Cardiac muscle cell (in vitro differentiated cells and primary cell): Measurements from ENCODE around the gene OBP2B. TPM values are rescaled to one million over a fixed set of nuclear protein-coding genes. Genes with fewer than 3 reads are reported as not detected.

Experiments
- DNase-seq, 2 donors: peaks; one replicate each; pipeline versions ENCODE4 v3.0.0 to v3.0.0-alpha.2; 2010 to 2017; ENCODE audit warnings: low read depth in 1 of 2, low spot score in 1 of 2
- H3K27ac ChIP-seq: fragments of 200-600 bp; sonication (generic); 2 replicates; pipeline ENCODE4 v1.5.1; 2016
- H3K27me3 ChIP-seq: fragments of 200-600 bp; sonication (generic); 2 replicates; pipeline ENCODE4 v1.6.0; 2016; ENCODE audit warnings: control low read depth
- H3K36me3 ChIP-seq: fragments of 200-600 bp; sonication (generic); 2 replicates; pipeline ENCODE4 v1.5.1; 2016; ENCODE audit warnings: control low read depth
- H3K4me1 ChIP-seq: fragments of 200-600 bp; sonication (generic); 2 replicates; pipeline ENCODE4 v1.8.1; 2017; ENCODE audit warnings: low read depth, mild to moderate bottlenecking, mixed run types
- H3K4me3 ChIP-seq: fragments of 200-600 bp; sonication (generic); 2 replicates; pipeline ENCODE4 v1.5.1; 2016; ENCODE audit warnings: mild to moderate bottlenecking
- H3K9me3 ChIP-seq: fragments of 200-600 bp; sonication (generic); 2 replicates; pipeline ENCODE4 v1.5.1; 2017; ENCODE audit warnings: low read depth, mild to moderate bottlenecking, control low read depth
- CTCF ChIP-seq: IDR thresholded peaks from 2 replicates; pipeline ENCODE4 v1.5.1; 2012; ENCODE audit warnings: low read depth, mild to moderate bottlenecking, low read length
- polyA plus RNA-seq: library from polyadenylated mRNA; unstranded; fragments of >200 nt; fragmentation: Nextera tagmentation; extraction: Ambion mirVana; gene quantifications from 2 replicates; pipeline ENCODE4 v1.2.1, GENCODE V29; 2016
- total RNA-seq: library from RNA; depleted of rRNA; stranded (reverse); fragments of >200 nt; gene quantifications from 2 replicates; pipeline ENCODE4 v1.2.3, GENCODE V29; 2016

Gene OBP2B
- total and polyA plus RNA-seq, 2 experiments from 2014 or later = 0.35 TPM; not detected in 1

- Histone ChIP-seq H3K4me1 (no peaks in the 10 kb centered on the region), H3K27ac (no peak overlapping the region), H3K27me3 (peaks cover 10% of the 10 kb centered on the region), H3K4me3 (no peak overlapping the region), H3K36me3 (no peaks in the 10 kb centered on the region), H3K9me3 (no peaks in the 10 kb centered on the region)
- TF ChIP-seq CTCF = no peak
- DNase-seq = no peak
Observed at GRCh38 chr9:133195029-133195428, 14.0 kb downstream of the OBP2B start.

- H3K27me3 ChIP-seq = peaks cover 14% of the 10 kb centered on the region
- H3K9me3 ChIP-seq = no peaks in the 10 kb centered on the region
- H3K4me1 ChIP-seq = no peaks in the 10 kb centered on the region
- no peaks in the 10 kb centered on the region for H3K36me3 ChIP-seq
- H3K27ac ChIP-seq = no peak overlapping the region
- no peak overlapping the region for H3K4me3 ChIP-seq
- no peak for DNase-seq
- no peak for TF ChIP-seq CTCF
Observed at GRCh38 chr9:133194597-133194996, 14.5 kb downstream of the OBP2B start.

- no peaks in the 10 kb centered on the region for H3K9me3 ChIP-seq
- H3K27me3 ChIP-seq = peaks cover 26% of the 10 kb centered on the region
- H3K4me1 ChIP-seq = no peaks in the 10 kb centered on the region
- no peaks in the 10 kb centered on the region for H3K36me3 ChIP-seq
- DNase-seq = no peak
- H3K4me3 ChIP-seq = no peak overlapping the region
- no peak for TF ChIP-seq CTCF
- no peak overlapping the region for H3K27ac ChIP-seq
Observed at GRCh38 chr9:133191989-133192388, 17.1 kb downstream of the OBP2B start.

GRCh38 chr9:133189826-133190225, 19.2 kb downstream of the OBP2B start:
- no peak overlapping the region for H3K27ac ChIP-seq
- DNase-seq = no peak
- H3K27me3 ChIP-seq = peaks cover 29% of the 10 kb centered on the region
- no peak for TF ChIP-seq CTCF
- no peaks in the 10 kb centered on the region for H3K36me3 ChIP-seq
- no peak overlapping the region for H3K4me3 ChIP-seq
- no peaks in the 10 kb centered on the region for H3K9me3 ChIP-seq
- no peaks in the 10 kb centered on the region for H3K4me1 ChIP-seq

DNA sequence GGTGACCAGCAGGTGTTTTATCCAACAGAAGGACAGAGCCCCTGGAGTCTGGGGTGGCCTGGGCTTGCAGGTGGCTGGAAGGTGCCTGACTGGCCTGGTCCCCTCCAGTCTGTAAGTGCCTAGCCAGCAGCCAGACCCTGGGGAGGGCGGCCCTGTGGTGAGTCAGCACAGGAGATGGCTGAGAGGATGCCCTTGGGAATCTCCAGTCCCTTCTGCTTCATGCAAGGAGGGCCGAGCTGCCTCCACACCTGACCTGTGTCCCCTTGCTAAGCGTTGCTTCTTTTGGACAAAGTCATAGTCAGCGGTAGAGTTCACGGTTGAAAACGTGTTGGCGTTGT, 20.2 kb downstream of the OBP2B start:
- DNase-seq = no peak
- TF ChIP-seq CTCF = no peak
- no peaks in the 10 kb centered on the region for H3K9me3 ChIP-seq
- H3K36me3 ChIP-seq = no peaks in the 10 kb centered on the region
- no peak overlapping the region for H3K4me3 ChIP-seq
- H3K27ac ChIP-seq = no peak overlapping the region
- no peaks in the 10 kb centered on the region for H3K4me1 ChIP-seq
- H3K27me3 ChIP-seq = peaks cover 34% of the 10 kb centered on the region
